LNCaP clone FGC (cell line): ENCODE measurements around the gene NCOA4.
"Not testable (repeated sequence)": the region's sequence is repeated elsewhere in the genome, so short reads cannot be mapped to it uniquely, and the experiment has no call there.

Experiments
- DNase-seq: peaks from one replicate; pipeline ENCODE4 v3.0.0-alpha.2; 2011; ENCODE audit warnings: low read depth
- H3K4me3 ChIP-seq: 2 replicates; pipeline ENCODE4 v1.5.1; 2011; ENCODE audit warnings: mild to moderate bottlenecking, low read depth, low read length, control low read depth
- TF ChIP-seq, protein P1 (sequence below): IDR thresholded peaks from 2 replicates; pipeline ENCODE4 v1.5.1; 2012; ENCODE audit warnings: mild to moderate bottlenecking; ENCODE audit not compliant: control insufficient read depth, insufficient read depth; ENCODE audit errors: extremely low read depth

The NCOA4 gene

GRCh38 chr10:46014206-46014605 is 16.2 kb downstream of the NCOA4 start:
- no peak for DNase-seq
- TF ChIP-seq, protein P1, sequence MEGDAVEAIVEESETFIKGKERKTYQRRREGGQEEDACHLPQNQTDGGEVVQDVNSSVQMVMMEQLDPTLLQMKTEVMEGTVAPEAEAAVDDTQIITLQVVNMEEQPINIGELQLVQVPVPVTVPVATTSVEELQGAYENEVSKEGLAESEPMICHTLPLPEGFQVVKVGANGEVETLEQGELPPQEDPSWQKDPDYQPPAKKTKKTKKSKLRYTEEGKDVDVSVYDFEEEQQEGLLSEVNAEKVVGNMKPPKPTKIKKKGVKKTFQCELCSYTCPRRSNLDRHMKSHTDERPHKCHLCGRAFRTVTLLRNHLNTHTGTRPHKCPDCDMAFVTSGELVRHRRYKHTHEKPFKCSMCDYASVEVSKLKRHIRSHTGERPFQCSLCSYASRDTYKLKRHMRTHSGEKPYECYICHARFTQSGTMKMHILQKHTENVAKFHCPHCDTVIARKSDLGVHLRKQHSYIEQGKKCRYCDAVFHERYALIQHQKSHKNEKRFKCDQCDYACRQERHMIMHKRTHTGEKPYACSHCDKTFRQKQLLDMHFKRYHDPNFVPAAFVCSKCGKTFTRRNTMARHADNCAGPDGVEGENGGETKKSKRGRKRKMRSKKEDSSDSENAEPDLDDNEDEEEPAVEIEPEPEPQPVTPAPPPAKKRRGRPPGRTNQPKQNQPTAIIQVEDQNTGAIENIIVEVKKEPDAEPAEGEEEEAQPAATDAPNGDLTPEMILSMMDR = no peak
- H3K4me3 ChIP-seq = no peak overlapping the region

- DNase-seq = no peak
- H3K4me3 ChIP-seq = no peak overlapping the region
Measured at GRCh38 chr10:46012746-46013145, 17.7 kb downstream of the NCOA4 start.

GRCh38 chr10:46006219-46006618 is 24.2 kb downstream of the NCOA4 start:
- TF ChIP-seq, protein P1 = no peak
- no peak overlapping the region for H3K4me3 ChIP-seq
- DNase-seq = no peak

More at GRCh38 chr10:46012746-46013145, 17.7 kb downstream of the NCOA4 start:
- TF ChIP-seq, protein P1 = no peak

GRCh38 chr10:46005383-46005782 is 25.0 kb downstream of the NCOA4 start:
- H3K4me3 ChIP-seq = no peak overlapping the region
- TF ChIP-seq, protein P1 = no peak
- DNase-seq = no peak

DNA sequence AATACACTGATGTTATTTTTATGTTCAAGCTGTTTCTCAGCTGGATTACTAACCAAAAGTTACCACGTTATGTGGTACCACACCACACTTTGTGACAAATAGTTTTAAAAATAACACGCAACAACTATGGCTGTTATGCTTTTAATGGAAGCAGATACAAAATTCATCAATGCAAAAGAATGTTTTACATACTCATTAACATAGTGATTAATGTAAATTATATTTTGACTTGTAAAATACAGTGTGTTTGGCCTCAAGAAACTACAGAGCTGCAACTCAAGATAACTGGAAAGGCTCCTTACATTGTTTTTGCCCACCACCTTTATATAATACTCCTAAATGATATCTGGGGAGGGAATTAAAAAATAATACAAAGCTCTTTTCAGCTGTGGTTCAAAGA is 25.5 kb downstream of the NCOA4 start:
- DNase-seq = no peak
- H3K4me3 ChIP-seq = no peak overlapping the region
- TF ChIP-seq, protein P1 = no peak

DNA sequence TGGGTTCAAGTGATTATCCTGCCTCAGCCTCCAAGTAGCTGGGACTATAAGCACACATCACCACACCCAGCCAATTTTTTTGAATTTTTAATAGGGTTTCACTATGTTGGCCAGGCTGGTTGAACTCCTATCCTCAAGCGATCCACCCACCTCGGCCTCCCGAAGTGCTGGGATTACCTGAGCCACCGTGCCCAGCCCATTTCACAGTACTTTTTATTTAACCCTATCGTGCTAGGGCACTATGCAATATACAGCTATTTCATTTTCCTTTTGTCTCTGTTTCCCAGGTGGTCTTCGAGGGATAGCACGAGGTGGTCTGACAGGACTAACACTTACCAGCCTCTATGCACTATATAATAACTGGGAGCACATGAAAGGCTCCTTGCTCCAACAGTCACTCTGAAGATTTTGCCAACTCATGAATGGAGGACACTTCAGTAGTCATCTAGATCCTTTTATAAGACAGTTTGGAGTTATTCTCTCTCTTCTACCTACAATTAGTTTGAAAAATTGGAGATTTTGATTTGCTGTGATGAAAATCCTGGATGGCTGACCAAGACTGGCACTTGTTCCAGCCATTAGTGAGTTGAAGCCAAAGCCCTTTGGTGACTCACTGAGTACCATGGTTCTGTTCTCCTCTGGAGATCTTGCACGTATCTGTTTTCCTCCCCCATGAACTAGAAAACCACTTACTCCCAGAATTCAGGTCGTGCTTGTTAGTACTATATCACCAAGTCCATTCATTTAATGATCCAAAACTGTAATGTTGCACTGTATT is 27.3 kb downstream of the NCOA4 start:
- no peak for DNase-seq
- H3K4me3 ChIP-seq = no peak overlapping the region
- TF ChIP-seq, protein P1 = no peak

GRCh38 chr10:46002189-46002687 is 28.2 kb downstream of the NCOA4 start:
- DNase-seq, H3K4me3 ChIP-seq: not testable (repeated sequence)
